SU-DHL-6 (cell line): Measurements from ENCODE around the gene SPRTN.

ENCODE experiments used
- H2AFZ ChIP-seq: fragments of 200-600 bp; sonication (generic); 2 replicates; pipeline ENCODE4 v1.6.1; 2014; ENCODE audit warnings: low read depth, mild to moderate bottlenecking, moderate library complexity, mixed read lengths, antibody characterized with exemption, low read length; ENCODE audit not compliant: severe bottlenecking
- H3F3A ChIP-seq: fragments of 200-600 bp; shearing (Covaris generic); 2 replicates; pipeline ENCODE4 v1.6.0; 2016; ENCODE audit warnings: antibody characterized with exemption, mild to moderate bottlenecking; ENCODE audit not compliant: insufficient read depth
- H3K27ac ChIP-seq: fragments of 200-600 bp; sonication (generic); 2 replicates; pipeline ENCODE4 v1.5.1; 2016; ENCODE audit warnings: low read depth, mild to moderate bottlenecking, low read length, moderate library complexity, mixed read lengths
- H3K27me3 ChIP-seq: fragments of 200-600 bp; sonication (generic), shearing (Covaris generic); 2 replicates; pipeline ENCODE4 v1.6.0; 2014; ENCODE audit warnings: mild to moderate bottlenecking, low read length
- H3K36me3 ChIP-seq: fragments of 200-600 bp; sonication (generic); 2 replicates; pipeline ENCODE4 v1.6.1; 2014; ENCODE audit warnings: mild to moderate bottlenecking, low read length, mixed read lengths
- H3K4me2 ChIP-seq: fragments of 300-600, 200-600 bp; shearing (Covaris generic), sonication (generic); 2 replicates; pipeline ENCODE4 v1.6.0; 2014; ENCODE audit warnings: low read length, low read depth, mild to moderate bottlenecking; ENCODE audit not compliant: poor library complexity, severe bottlenecking
- H3K4me3 ChIP-seq: fragments of 200-600 bp; sonication (generic); 2 replicates; pipeline ENCODE4 v1.5.1; 2014; ENCODE audit warnings: antibody characterized with exemption, low read length, mild to moderate bottlenecking, mixed read lengths; ENCODE audit not compliant: insufficient read depth, poor library complexity, severe bottlenecking
- H3K79me2 ChIP-seq: fragments of 200-600 bp; sonication (generic); 2 replicates; pipeline ENCODE4 v1.6.1; 2014; ENCODE audit warnings: mild to moderate bottlenecking, low read length, moderate library complexity; ENCODE audit not compliant: insufficient read depth
- H3K9ac ChIP-seq: fragments of 200-600 bp; sonication (generic); 2 replicates; pipeline ENCODE4 v1.7.0; 2014; ENCODE audit warnings: mild to moderate bottlenecking, low read length
- H3K9me2 ChIP-seq: fragments of 200-600 bp; sonication (generic); replicated peaks from 2 replicates; pipeline ENCODE4 v1.6.1; 2014; ENCODE audit warnings: low read length; ENCODE audit not compliant: insufficient read depth
- H3K9me3 ChIP-seq: fragments of 200-600 bp; sonication (generic); 2 replicates; pipeline ENCODE4 v1.6.1; 2014; ENCODE audit warnings: low read length, mixed read lengths; ENCODE audit not compliant: insufficient read depth
- H4K20me1 ChIP-seq: fragments of 200-600 bp; sonication (generic); 2 replicates; pipeline ENCODE4 v1.6.1; 2014; ENCODE audit warnings: low read depth, mild to moderate bottlenecking, antibody characterized with exemption, low read length, moderate library complexity, mixed read lengths
- CTCF ChIP-seq: fragments of 200-600 bp; sonication (generic); IDR thresholded peaks from one replicate; pipeline ENCODE4 v1.5.1; 2017; ENCODE audit warnings: antibody characterized with exemption, mild to moderate bottlenecking, low read length, moderate library complexity; ENCODE audit not compliant: insufficient read depth, poor library complexity, severe bottlenecking
- EZH2phosphoT487 ChIP-seq: fragments of 200-600 bp; sonication (generic), shearing (Covaris generic); conservative IDR thresholded peaks from 2 replicates; pipeline ENCODE4 v1.6.1; 2018; ENCODE audit warnings: mild to moderate bottlenecking, antibody characterized with exemption, low read length, moderate library complexity, mixed read lengths

Gene SPRTN

GRCh38 chr1:231334079-231334666, 3.9 kb upstream of the SPRTN start:
- TF ChIP-seq CTCF (no peak), EZH2phosphoT487 (no peak)
- Histone ChIP-seq H3K4me2 (peak overlapping the region; percentile 99), H4K20me1 (peaks cover 27% of the 10 kb centered on the region), H3K4me3 (peak overlapping the region; percentile 70), H3K36me3 (peaks cover 6% of the 10 kb centered on the region; the same call in 1 of the 2 replicates), H3K27ac (no peak overlapping the region), H3K27me3 (no peaks in the 10 kb centered on the region), H2AFZ (no peak overlapping the region), H3F3A (peaks cover 5% of the 10 kb centered on the region; the same call in 1 of the 2 replicates), H3K9me2 (no peaks in the 10 kb centered on the region), H3K9ac (peak overlapping the region; percentile 83), H3K79me2 (peaks cover 79% of the 10 kb centered on the region), H3K9me3 (no peaks in the 10 kb centered on the region)

DNA sequence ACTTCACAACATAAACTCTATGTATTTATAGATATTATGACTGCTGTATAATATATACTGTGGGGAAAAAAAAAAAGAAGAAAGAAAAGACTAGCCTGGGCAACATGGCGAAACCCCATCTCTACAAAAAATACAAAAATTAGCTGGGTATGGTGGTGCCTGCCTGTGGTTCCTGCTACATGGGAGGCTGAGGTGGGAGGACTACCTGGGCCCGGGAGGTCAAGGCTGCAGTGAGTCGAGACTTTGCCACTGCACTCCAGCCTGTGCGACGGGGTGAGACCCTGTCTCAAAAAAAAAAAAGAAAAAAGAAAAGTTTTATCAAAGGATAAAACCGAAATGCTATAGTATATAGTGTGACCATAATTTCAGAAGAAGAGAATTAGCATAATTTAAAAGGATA, 3.1 kb upstream of the SPRTN start:
- peaks cover 87% of the 10 kb centered on the region for H3K79me2 ChIP-seq
- H3K9me2 ChIP-seq, result no peaks in the 10 kb centered on the region
- peak overlapping the region; percentile 83 for H3K9ac ChIP-seq
- peak overlapping the region; percentile 70 for H3K4me3 ChIP-seq
- peaks cover 27% of the 10 kb centered on the region for H4K20me1 ChIP-seq
- no peak overlapping the region for H2AFZ ChIP-seq
- no peaks in the 10 kb centered on the region for H3K27me3 ChIP-seq
- H3K9me3 ChIP-seq, result no peaks in the 10 kb centered on the region
- no peak overlapping the region for H3K27ac ChIP-seq
- H3K4me2 ChIP-seq, result peak overlapping the region; percentile 99
- peaks cover 5% of the 10 kb centered on the region; the same call in 1 of the 2 replicates for H3F3A ChIP-seq
- TF ChIP-seq CTCF (no peak), EZH2phosphoT487 (no peak)
- peaks cover 6% of the 10 kb centered on the region; the same call in 1 of the 2 replicates for H3K36me3 ChIP-seq

DNA sequence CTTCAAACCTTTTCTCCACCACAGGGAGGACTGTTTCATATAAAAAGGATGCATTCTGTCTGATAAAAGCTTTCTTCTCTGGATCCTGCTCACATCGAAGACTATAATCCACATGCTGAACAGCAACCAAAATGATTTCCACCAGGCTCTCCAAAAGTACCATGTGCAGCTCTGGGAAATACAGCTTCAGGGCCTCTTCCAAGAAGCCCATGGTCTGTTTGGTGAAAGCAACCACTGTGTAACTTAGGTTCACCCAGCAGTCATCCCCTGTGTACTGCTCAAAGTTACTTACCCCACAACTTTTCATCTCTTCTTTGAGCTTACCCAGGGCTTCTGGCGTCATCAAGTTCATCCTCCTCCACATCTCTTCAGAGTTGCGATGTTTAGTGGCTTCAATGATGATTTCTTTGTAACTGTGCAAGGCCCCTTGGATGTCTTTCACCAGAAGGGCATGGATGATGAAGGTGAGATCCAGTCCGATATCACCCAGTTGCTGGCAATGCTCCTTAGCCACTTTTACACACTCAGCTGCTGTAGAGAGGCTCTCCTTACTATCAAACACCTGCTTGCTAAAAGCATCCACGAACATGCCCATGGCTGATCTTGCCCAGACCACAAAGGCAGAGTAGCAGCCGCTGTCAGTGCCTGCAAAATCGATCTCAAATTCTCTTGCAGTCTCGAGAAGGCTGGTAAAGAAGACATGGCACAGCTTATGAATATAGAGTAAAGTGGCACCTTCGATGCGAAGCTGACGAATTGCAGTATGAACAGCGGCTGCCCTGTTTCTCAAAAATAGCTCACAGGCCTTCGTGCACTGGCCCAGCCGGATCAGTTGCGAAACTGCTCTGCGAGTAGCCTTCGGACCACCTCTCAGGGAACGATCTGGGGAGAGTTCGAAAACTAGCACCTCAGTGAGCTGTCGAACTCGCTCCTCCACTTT, 2.2 kb upstream of the SPRTN start:
- no peak overlapping the region for H3K27ac ChIP-seq

More for the DNA sequence above, 2.2 kb upstream of the SPRTN start:
- H3K27me3 ChIP-seq, result no peaks in the 10 kb centered on the region
- no peaks in the 10 kb centered on the region for H3K9me3 ChIP-seq
- peaks cover 27% of the 10 kb centered on the region for H4K20me1 ChIP-seq
- H3K9ac ChIP-seq, result peak overlapping the region; percentile 83
- TF ChIP-seq EZH2phosphoT487 (no peak), CTCF (no peak)
- peaks cover 5% of the 10 kb centered on the region; the same call in 1 of the 2 replicates for H3F3A ChIP-seq
- peaks cover 94% of the 10 kb centered on the region for H3K79me2 ChIP-seq
- H2AFZ ChIP-seq, result no peak overlapping the region
- H3K9me2 ChIP-seq, result no peaks in the 10 kb centered on the region
- peak overlapping the region; percentile 70 for H3K4me3 ChIP-seq
- peaks cover 6% of the 10 kb centered on the region; the same call in 1 of the 2 replicates for H3K36me3 ChIP-seq
- H3K4me2 ChIP-seq, result peak overlapping the region; percentile 99
